ENCODE results near the gene ZNF217. TPM values are rescaled to one million over a fixed set of nuclear protein-coding genes. Genes with fewer than 3 reads are reported as not detected.

Gene ZNF217
- total and polyA plus RNA-seq, 7 experiments from 2014 or later, result 17.3 to 104 (median 75.6) TPM

DNA sequence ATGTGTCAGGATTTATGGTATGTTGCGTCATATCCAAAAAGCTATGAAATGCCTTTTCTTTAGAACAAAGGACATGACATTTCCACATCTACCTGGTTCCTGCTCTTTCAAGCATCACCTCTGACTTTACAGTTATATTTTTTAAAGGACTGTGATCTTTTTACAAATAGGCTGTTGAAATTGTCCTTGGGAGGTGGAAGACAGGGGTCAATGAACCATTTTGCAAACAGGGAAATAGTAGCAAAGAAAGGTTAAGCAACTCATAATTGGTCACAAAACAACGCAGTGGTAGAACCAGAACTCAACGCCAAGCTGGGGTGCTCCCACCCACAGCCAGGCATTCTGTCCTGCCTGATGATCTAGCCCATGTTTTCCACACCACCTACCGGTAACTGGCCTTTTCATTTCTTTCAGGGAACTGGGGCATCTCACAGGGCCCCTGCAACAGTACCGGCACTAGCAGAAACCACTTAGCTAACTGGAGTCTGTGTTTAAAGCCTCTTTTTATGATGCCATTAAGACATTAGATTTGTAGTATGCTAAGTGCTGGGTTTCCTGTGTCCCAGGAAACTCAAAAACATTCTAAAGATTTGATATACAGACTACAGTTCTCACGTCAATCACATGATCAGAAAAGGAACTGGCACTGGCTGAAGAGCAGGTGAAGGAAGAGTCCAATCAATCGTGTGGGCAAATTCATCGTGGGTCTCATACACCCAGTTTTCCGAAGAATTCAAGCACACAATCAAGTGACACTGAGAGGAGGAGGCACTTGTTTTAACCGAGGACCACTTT is 13.9 kb downstream of the ZNF217 start:
- H3K36me3 Mint-ChIP-seq, result peaks cover 6 to 67% (median 33%) of the 10 kb centered on the region in 5 donors
- peaks cover 41 to 99% (median 94%) of the 10 kb centered on the region in 7 donors for H3K4me1 Mint-ChIP-seq
- Histone ChIP-seq H3K27ac (ENCODE audit: low read depth, low read length) (peak overlapping the region; percentile 70), H3K36me3 (ENCODE audit: control insufficient read depth in 2 of 3, insufficient read depth in 3 of 3, low read length in 3 of 3) (peaks cover 17 to 49% (median 19%) of the 10 kb centered on the region in 3 experiments), H3K27me3 (ENCODE audit: control insufficient read depth in 2 of 2, insufficient read depth in 2 of 2, low read length in 2 of 2) (no peaks in the 10 kb centered on the region), H3K4me1 (ENCODE audit: control insufficient read depth in 2 of 2, insufficient read depth in 2 of 2, low read length in 2 of 2) (peaks cover 44 to 52% of the 10 kb centered on the region in 2 donors), H3K9me3 (ENCODE audit: control insufficient read depth in 2 of 3, low read length in 3 of 3) (no peaks in the 10 kb centered on the region), H3K4me3 (ENCODE audit: low read length) (peak overlapping the region; percentile 49)
- intact Hi-C loops (cut with micrococcal nuclease), result loop anchor here (1.0 to 10.0 kb wide), 11 partner anchors 15 to 625 kb away; partner anchors contain the start of gene PFDN4 (in 1 of the 2)
- no peaks in the 10 kb centered on the region for H3K27me3 Mint-ChIP-seq
- H3K27ac Mint-ChIP-seq, result peak overlapping the region; percentile 83 to 98 (median 94)
- H3K9me3 Mint-ChIP-seq, result no peaks in the 10 kb centered on the region
- ChIA-PET CTCF (interaction anchor here (0.7 to 6.5 kb wide), 21 partner anchors 10 to 368 kb away, joined by 3 to 54 read pairs (median 4); no protein-coding TSS in a partner anchor), POLR2A (interaction anchor here (0.6 to 4.1 kb wide), 28 partner anchors 9 to 358 kb away, joined by 3 to 20 read pairs (median 4); partner anchors contain the start of gene ZNF217)
- peak overlapping the region; percentile 79 to 98 (median 86) for H3K4me3 Mint-ChIP-seq
- DNase-seq (peak in 7 of 9 donors; percentile 23 to 58 (median 48)), ATAC-seq (peak; percentile 37)

DNA sequence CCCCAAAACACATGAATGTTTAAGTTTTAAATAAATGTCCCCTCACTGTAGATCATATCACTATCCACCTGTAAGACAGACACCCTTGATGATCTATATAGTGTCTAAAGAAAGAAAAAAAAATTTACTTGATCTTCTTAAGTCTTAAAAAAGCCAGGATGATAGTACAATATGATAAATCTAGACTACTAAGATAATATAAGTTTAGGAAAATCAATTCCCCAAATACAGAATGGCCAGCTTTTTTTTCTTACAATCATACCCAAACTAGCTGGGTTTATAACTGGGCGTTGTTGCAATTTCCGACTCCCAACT is 14.4 kb downstream of the ZNF217 start:
- peak overlapping the region; percentile 49 for H3K4me3 ChIP-seq (ENCODE audit: low read length)
- Mint-ChIP-seq H3K4me3 (peak overlapping the region; percentile 79 to 98 (median 86)), H3K4me1 (peaks cover 41 to 99% (median 93%) of the 10 kb centered on the region in 7 donors), H3K36me3 (peaks cover 6 to 70% (median 33%) of the 10 kb centered on the region in 5 donors), H3K27ac (peak overlapping the region; percentile 83 to 98 (median 94)), H3K27me3 (no peaks in the 10 kb centered on the region), H3K9me3 (no peaks in the 10 kb centered on the region)
- H3K36me3 ChIP-seq (ENCODE audit: control insufficient read depth in 2 of 3, insufficient read depth in 3 of 3, low read length in 3 of 3), result peaks cover 20 to 54% (median 23%) of the 10 kb centered on the region in 3 experiments
- ChIA-PET POLR2A (interaction anchor here (0.6 to 4.1 kb wide), 20 partner anchors 12 to 359 kb away, joined by 3 to 20 read pairs (median 3); partner anchors contain the start of gene ZNF217), CTCF (interaction anchor here (0.7 to 6.5 kb wide), 20 partner anchors 9 to 368 kb away, joined by 3 to 54 read pairs (median 4); no protein-coding TSS in a partner anchor)
- ATAC-seq (no peak), DNase-seq (no peak)
- intact Hi-C loops (cut with micrococcal nuclease), result loop anchor here (1.0 to 2.0 kb wide), 7 partner anchors 63 to 484 kb away; no protein-coding TSS in a partner anchor
- H3K27me3 ChIP-seq (ENCODE audit: control insufficient read depth in 2 of 2, insufficient read depth in 2 of 2, low read length in 2 of 2), result no peaks in the 10 kb centered on the region
- H3K9me3 ChIP-seq (ENCODE audit: control insufficient read depth in 2 of 3, low read length in 3 of 3), result no peaks in the 10 kb centered on the region
- peaks cover 47 to 55% of the 10 kb centered on the region in 2 donors for H3K4me1 ChIP-seq (ENCODE audit: control insufficient read depth in 2 of 2, insufficient read depth in 2 of 2, low read length in 2 of 2)
- H3K27ac ChIP-seq (ENCODE audit: low read depth, low read length), result peak overlapping the region; percentile 70

DNA sequence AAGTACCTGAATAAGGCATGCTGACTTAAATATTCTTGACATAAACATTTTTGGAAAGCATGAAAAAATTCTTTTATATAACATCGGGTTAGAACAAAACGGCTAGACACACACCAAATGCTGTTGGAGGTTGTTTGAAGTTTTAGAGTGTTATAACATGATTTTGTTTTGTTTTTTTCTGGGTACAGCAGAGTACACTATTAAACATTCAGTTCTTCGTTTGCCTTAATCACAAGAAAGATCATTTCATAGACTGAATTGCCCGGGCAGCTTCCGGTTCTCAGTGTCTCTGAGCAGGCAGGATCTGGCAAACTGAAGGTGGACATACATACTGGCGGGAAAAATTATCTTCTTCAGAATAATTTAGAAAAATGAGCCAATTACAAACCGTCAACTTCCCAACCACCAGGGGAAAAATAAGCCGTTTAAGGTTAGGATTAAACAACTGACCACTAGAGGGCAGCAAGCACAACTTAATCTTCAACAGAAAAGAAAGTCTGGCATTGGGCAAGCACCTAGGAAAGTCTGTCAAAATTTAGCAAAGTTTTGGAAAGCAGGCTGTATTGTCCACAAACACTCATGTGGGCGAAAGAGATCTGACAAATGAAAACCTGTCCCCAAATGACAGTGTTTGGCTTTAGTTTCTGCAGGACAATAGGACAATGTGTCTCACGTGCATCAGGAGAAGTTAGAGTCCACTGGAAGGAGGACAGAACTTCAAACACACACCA is 15.0 kb downstream of the ZNF217 start:
- peak overlapping the region; percentile 49 for H3K4me3 ChIP-seq (ENCODE audit: low read length)
- Mint-ChIP-seq H3K36me3 (peaks cover 6 to 74% (median 33%) of the 10 kb centered on the region in 5 donors), H3K4me1 (peaks cover 41 to 99% (median 91%) of the 10 kb centered on the region in 7 donors), H3K27ac (peak overlapping the region; percentile 83 to 98 (median 94)), H3K27me3 (no peaks in the 10 kb centered on the region), H3K9me3 (no peaks in the 10 kb centered on the region), H3K4me3 (peak overlapping the region; percentile 79 to 98 (median 86))
- peaks cover 53 to 60% of the 10 kb centered on the region in 2 donors for H3K4me1 ChIP-seq (ENCODE audit: control insufficient read depth in 2 of 2, insufficient read depth in 2 of 2, low read length in 2 of 2)
- H3K9me3 ChIP-seq (ENCODE audit: control insufficient read depth in 2 of 3, low read length in 3 of 3), result no peaks in the 10 kb centered on the region
- H3K36me3 ChIP-seq (ENCODE audit: control insufficient read depth in 2 of 3, insufficient read depth in 3 of 3, low read length in 3 of 3), result peaks cover 20 to 60% (median 26%) of the 10 kb centered on the region in 3 experiments
- DNase-seq (peak in 8 of 9 donors; percentile 44 to 85 (median 80)), ATAC-seq (peak; percentile 85)
- ChIA-PET POLR2A (interaction anchor here (0.6 to 2.2 kb wide), 13 partner anchors 18 to 361 kb away, joined by 3 to 12 read pairs (median 3); no protein-coding TSS in a partner anchor), CTCF (interaction anchor here (0.6 to 6.5 kb wide), 31 partner anchors 8 to 753 kb away, joined by 3 to 54 read pairs (median 4); no protein-coding TSS in a partner anchor)
- H3K27me3 ChIP-seq (ENCODE audit: control insufficient read depth in 2 of 2, insufficient read depth in 2 of 2, low read length in 2 of 2), result no peaks in the 10 kb centered on the region
- intact Hi-C loops (cut with micrococcal nuclease), result loop anchor here (1.0 to 2.0 kb wide), 9 partner anchors 64 to 484 kb away; no protein-coding TSS in a partner anchor
- peak overlapping the region; percentile 70 for H3K27ac ChIP-seq (ENCODE audit: low read depth, low read length)

DNA sequence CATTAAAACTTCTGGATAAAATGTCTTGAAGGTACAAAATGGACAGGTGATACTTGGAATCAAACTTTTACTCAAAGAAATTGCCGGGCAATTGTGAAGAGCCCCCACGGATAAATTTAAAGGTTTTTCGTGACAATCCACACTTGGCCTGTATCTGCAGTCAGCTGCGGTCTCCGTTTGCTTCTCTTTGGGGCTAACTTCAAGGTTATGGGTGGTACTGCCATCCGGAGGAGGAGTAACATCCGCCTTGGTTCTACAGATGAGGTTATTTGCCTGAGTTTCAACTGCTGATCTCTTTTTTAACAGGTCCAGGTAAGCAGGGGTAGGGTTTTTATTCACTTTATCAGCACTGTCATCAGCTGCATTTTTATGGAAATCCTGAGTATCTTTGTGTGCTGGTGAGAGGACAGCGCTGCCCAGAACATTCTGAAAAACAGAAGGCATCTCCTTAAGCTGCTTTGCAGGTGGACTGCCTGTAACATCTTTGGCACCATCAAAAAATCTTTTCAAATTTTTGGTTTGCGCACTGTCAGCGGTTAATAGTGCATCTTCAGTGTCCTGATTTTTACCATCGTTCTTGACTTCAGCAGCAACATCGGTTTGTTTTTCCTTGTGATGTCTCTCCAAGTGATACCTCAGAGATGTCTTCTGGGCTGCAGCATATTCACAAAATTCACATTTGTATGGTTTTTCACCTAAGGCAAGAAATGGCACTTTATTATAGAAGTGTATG is 16.9 kb downstream of the ZNF217 start:
- ATAC-seq, result no peak
- intact Hi-C loops (cut with micrococcal nuclease), result no loop called here
- Histone ChIP-seq H3K27ac (ENCODE audit: low read depth, low read length) (peak overlapping the region; percentile 18), H3K4me3 (ENCODE audit: low read length) (no peak overlapping the region), H3K9me3 (ENCODE audit: control insufficient read depth in 2 of 3, low read length in 3 of 3) (no peaks in the 10 kb centered on the region), H3K4me1 (ENCODE audit: control insufficient read depth in 2 of 2, insufficient read depth in 2 of 2, low read length in 2 of 2) (peaks cover 53 to 63% of the 10 kb centered on the region in 2 donors), H3K36me3 (ENCODE audit: control insufficient read depth in 2 of 3, insufficient read depth in 3 of 3, low read length in 3 of 3) (peaks cover 15 to 68% (median 38%) of the 10 kb centered on the region in 3 experiments), H3K27me3 (ENCODE audit: control insufficient read depth in 2 of 2, insufficient read depth in 2 of 2, low read length in 2 of 2) (no peaks in the 10 kb centered on the region)
- Mint-ChIP-seq H3K9me3 (no peaks in the 10 kb centered on the region), H3K27me3 (no peaks in the 10 kb centered on the region), H3K36me3 (peaks cover 7 to 74% (median 29%) of the 10 kb centered on the region in 5 donors), H3K4me3 (peak overlapping the region in 8 of 10 donors; percentile 3 to 98 (median 42)), H3K4me1 (peaks cover 37 to 99% (median 85%) of the 10 kb centered on the region in 7 donors), H3K27ac (peak overlapping the region in 8 of 9 donors; percentile 72 to 98 (median 90))
- peak in 1 of 9 donors; percentile 9 for DNase-seq
- ChIA-PET POLR2A (interaction anchor here (0.8 to 1.3 kb wide), 4 partner anchors 16 to 363 kb away, joined by 3 to 7 read pairs (median 5); no protein-coding TSS in a partner anchor), CTCF (interaction anchor here (0.9 to 6.5 kb wide), 6 partner anchors 76 to 365 kb away, joined by 3 to 54 read pairs (median 4); no protein-coding TSS in a partner anchor)

DNA sequence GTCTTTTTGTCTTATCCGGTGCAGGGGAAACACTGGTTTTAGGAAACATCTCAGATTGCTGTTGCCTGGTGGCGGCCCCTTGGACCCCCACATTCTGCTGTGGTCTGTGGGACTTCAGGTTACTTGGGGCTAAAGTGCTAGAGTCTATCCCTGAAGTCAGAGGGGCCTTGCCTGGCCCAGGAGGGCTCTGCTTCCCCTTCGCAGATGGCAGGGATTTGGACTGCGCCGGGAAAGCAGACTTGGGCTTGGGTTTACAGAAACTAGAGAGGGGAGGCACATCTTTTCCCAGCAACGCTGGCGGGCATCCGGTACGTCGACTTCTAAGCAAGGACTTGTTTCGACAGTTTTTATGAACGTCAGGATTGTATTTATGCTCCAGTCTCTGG is 17.5 kb downstream of the ZNF217 start:
- H3K27ac Mint-ChIP-seq, result peak overlapping the region in 8 of 9 donors; percentile 72 to 98 (median 90)
- ChIA-PET CTCF (interaction anchor here (0.9 to 1.3 kb wide), 3 partner anchors 340 to 363 kb away, joined by 3 to 10 read pairs (median 3); no protein-coding TSS in a partner anchor), POLR2A (interaction anchor here (1.0 to 1.3 kb wide), 2 partner anchors 16 to 296 kb away, joined by 4 to 6 read pairs; no protein-coding TSS in a partner anchor)
- peak in 1 of 9 donors; percentile 15 for DNase-seq
- H3K4me3 Mint-ChIP-seq, result peak overlapping the region in 5 of 10 donors; percentile 8 to 98 (median 40)
- H3K4me1 ChIP-seq (ENCODE audit: control insufficient read depth in 2 of 2, insufficient read depth in 2 of 2, low read length in 2 of 2), result peaks cover 47 to 64% of the 10 kb centered on the region in 2 donors
- no peaks in the 10 kb centered on the region for H3K9me3 Mint-ChIP-seq
- no peaks in the 10 kb centered on the region for H3K27me3 Mint-ChIP-seq
- no peaks in the 10 kb centered on the region for H3K27me3 ChIP-seq (ENCODE audit: control insufficient read depth in 2 of 2, insufficient read depth in 2 of 2, low read length in 2 of 2)
- H3K4me1 Mint-ChIP-seq, result peaks cover 41 to 98% (median 85%) of the 10 kb centered on the region in 7 donors
- H3K9me3 ChIP-seq (ENCODE audit: control insufficient read depth in 2 of 3, low read length in 3 of 3), result no peaks in the 10 kb centered on the region
- H3K4me3 ChIP-seq (ENCODE audit: low read length), result no peak overlapping the region
- peak overlapping the region; percentile 23 for H3K27ac ChIP-seq (ENCODE audit: low read depth, low read length)
- H3K36me3 Mint-ChIP-seq, result peaks cover 10 to 75% (median 32%) of the 10 kb centered on the region in 5 donors
- H3K36me3 ChIP-seq (ENCODE audit: control insufficient read depth in 2 of 3, insufficient read depth in 3 of 3, low read length in 3 of 3), result peaks cover 16 to 68% (median 44%) of the 10 kb centered on the region in 3 experiments
- ATAC-seq, result no peak
- intact Hi-C loops (cut with micrococcal nuclease), result no loop called here
